Lower lobe of right lung (tissue), 2 donors: ENCODE results near the gene LHCGR. TPM values are rescaled to one million over a fixed set of nuclear protein-coding genes. Genes with fewer than 3 reads are reported as not detected.

Experiments
- ATAC-seq, 2 donors: fragments of 200-7000 bp; cut with Tn5 transposase; one replicate each; pipeline ENCODE4 v1.9.1; 2020 to 2022; ENCODE audit warnings: mild to moderate bottlenecking in 2 of 2, moderate library complexity in 2 of 2
- DNase-seq: peaks from one replicate; pipeline ENCODE4 v3.0.0-alpha.2; 2020
- H3K27ac ChIP-seq: fragments of 200-600 bp; one replicate; pipeline ENCODE4 v1.8.0; 2022
- H3K27me3 ChIP-seq: fragments of 200-600 bp; one replicate; pipeline ENCODE4 v1.8.0; 2022; ENCODE audit warnings: low read depth
- H3K36me3 ChIP-seq: fragments of 200-600 bp; one replicate; pipeline ENCODE4 v1.8.0; 2022; ENCODE audit warnings: mild to moderate bottlenecking
- H3K4me1 ChIP-seq: fragments of 200-600 bp; one replicate; pipeline ENCODE4 v1.8.0; 2022
- H3K4me3 ChIP-seq: fragments of 200-600 bp; one replicate; pipeline ENCODE4 v1.8.0; 2022; ENCODE audit warnings: mild to moderate bottlenecking
- H3K9me3 ChIP-seq: fragments of 200-600 bp; one replicate; pipeline ENCODE4 v1.8.0; 2022
- CTCF ChIP-seq: fragments of 200-600 bp; IDR thresholded peaks from one replicate; pipeline ENCODE4 v1.8.0; 2022; ENCODE audit warnings: antibody characterized with exemption, mild to moderate bottlenecking
- intact Hi-C: fragments of 100-400 bp; cut with DNase I; formaldehyde crosslinking; loops from one replicate; pipeline ENCODE4 v1.11.0; 2022
- total RNA-seq: library from RNA; stranded (reverse); fragmentation: NEBNext Ultra II Directional; extraction: Animal tissue kit (Norgen Biotek cat#: 25700); gene quantifications from one replicate; pipeline ENCODE4 v1.2.1, GENCODE V29; 2021
- donor health status: DM: no; HTN: yes; CAD: no; lungs with severe emphysema.

LHCGR gene
- total RNA-seq, 1 donor from 2014 or later, result 0.30 TPM

GRCh38 chr2:48759682-48760081 is 4.2 kb upstream of the LHCGR start:
- no peak for TF ChIP-seq CTCF
- Histone ChIP-seq H3K27me3 (peaks cover 17% of the 10 kb centered on the region), H3K4me3 (no peak overlapping the region), H3K9me3 (peaks cover 6% of the 10 kb centered on the region), H3K27ac (no peak overlapping the region), H3K36me3 (no peaks in the 10 kb centered on the region), H3K4me1 (no peaks in the 10 kb centered on the region)
- DNase-seq, result no peak
- ATAC-seq, result no peak
- intact Hi-C loops, result no loop called here

GRCh38 chr2:48756289-48756688 is 765 bp upstream of the LHCGR start:
- no peak for DNase-seq
- peaks cover 23% of the 10 kb centered on the region for H3K27me3 ChIP-seq
- H3K4me1 ChIP-seq, result no peaks in the 10 kb centered on the region
- no peak overlapping the region for H3K4me3 ChIP-seq
- no peak for ATAC-seq
- H3K27ac ChIP-seq, result no peak overlapping the region
- no peaks in the 10 kb centered on the region for H3K36me3 ChIP-seq
- H3K9me3 ChIP-seq, result no peaks in the 10 kb centered on the region
- intact Hi-C loops, result no loop called here
- no peak for TF ChIP-seq CTCF

GRCh38 chr2:48754874-48755273 is 650 bp downstream of the LHCGR start:
- intact Hi-C loops, result no loop called here
- no peak overlapping the region for H3K4me3 ChIP-seq
- no peak for TF ChIP-seq CTCF
- no peak overlapping the region for H3K27ac ChIP-seq
- ATAC-seq, result peak in 1 of 2 donors; percentile 26
- peaks cover 23% of the 10 kb centered on the region for H3K27me3 ChIP-seq
- no peaks in the 10 kb centered on the region for H3K9me3 ChIP-seq
- no peak for DNase-seq
- no peaks in the 10 kb centered on the region for H3K4me1 ChIP-seq
- H3K36me3 ChIP-seq, result no peaks in the 10 kb centered on the region

- no peak for TF ChIP-seq CTCF
- no peaks in the 10 kb centered on the region for H3K36me3 ChIP-seq
- no peaks in the 10 kb centered on the region for H3K4me1 ChIP-seq
- H3K27me3 ChIP-seq, result peaks cover 23% of the 10 kb centered on the region
- no peaks in the 10 kb centered on the region for H3K9me3 ChIP-seq
- intact Hi-C loops, result no loop called here
- no peak overlapping the region for H3K4me3 ChIP-seq
- no peak for DNase-seq
- no peak overlapping the region for H3K27ac ChIP-seq
- no peak for ATAC-seq
Observed at GRCh38 chr2:48753228-48753627, 2.3 kb downstream of the LHCGR start.

GRCh38 chr2:48750128-48750739 is 5.3 kb downstream of the LHCGR start:
- H3K27me3 ChIP-seq, result peaks cover 11% of the 10 kb centered on the region
- ATAC-seq (no peak), DNase-seq (no peak)
- H3K4me1 ChIP-seq, result no peaks in the 10 kb centered on the region
- H3K36me3 ChIP-seq, result no peaks in the 10 kb centered on the region
- H3K9me3 ChIP-seq, result no peaks in the 10 kb centered on the region
- no peak overlapping the region for H3K4me3 ChIP-seq
- TF ChIP-seq CTCF, result no peak
- intact Hi-C loops, result no loop called here
- H3K27ac ChIP-seq, result no peak overlapping the region
